K562 (cell line): ENCODE results near the gene REEP2. TPM values are rescaled to one million over a fixed set of nuclear protein-coding genes. Genes with fewer than 3 reads are reported as not detected.

Experiments used
- ATAC-seq: fragments of 200-7000 bp; cut with Tn5 transposase; 3 replicates; pipeline ENCODE4 v1.9.1; 2020; ENCODE audit warnings: moderate library complexity
- BruUV-seq: library from RNA; stranded (reverse); fragments of 400-500 nt; replicated peaks from 2 replicates; lab custom pipeline; 2021; lab: Mats Ljungman, UMichigan
- CTCF ChIA-PET: fragments of 300-600 bp; formaldehyde crosslinking; extraction: SDS; loops from one replicate; lab custom pipeline; 2021; ENCODE audit warnings: low intra/inter-chr PET ratio; lab: Yijun Ruan, JAX
- POLR2A ChIA-PET: fragments of 300-600, 350-650 bp; sonication (Branson Sonifier 250); formaldehyde crosslinking; extraction: SDS; loops from one replicate; lab custom pipeline; 2021; ENCODE audit warnings: antibody characterized with exemption, inconsistent platforms; lab: Yijun Ruan, JAX
- DNase-seq, 4 experiments: peaks; one replicate each; pipeline versions ENCODE4 v3.0.0 to v3.0.0-alpha.2; 2011 to 2018; ENCODE audit warnings: low spot score in 3 of 4, mixed read lengths in 3 of 4; ENCODE audit errors: extremely low read depth in 1 of 4
- FAIRE-seq: peaks from 2 replicates; lab custom pipeline; 2011; peaks lifted over from hg19 to GRCh38; lab: Jason Lieb, UNC
- H2AFZ ChIP-seq: 2 replicates; pipeline ENCODE4 v1.6.0; 2011; ENCODE audit warnings: low read depth, low read length, control low read depth, inconsistent platforms
- H3K27ac ChIP-seq: fragments of 200-600 bp; 3 replicates; pipeline ENCODE4 v1.8.0; 2011; ENCODE audit warnings: low read depth, mild to moderate bottlenecking, control low read depth, inconsistent platforms, low read length, moderate library complexity, mixed read lengths; ENCODE audit errors: extremely low read depth
- H3K27me3 ChIP-seq, 2 experiments: fragments of 300-600 bp in 1 of 2; 2 replicates in 1 of 2; 3 replicates in 1 of 2; pipeline versions ENCODE4 v1.6.0 to v1.8.0; 2011; ENCODE audit warnings: inconsistent platforms in 2 of 2, low read length in 2 of 2, mild to moderate bottlenecking in 1 of 2, mixed read lengths in 1 of 2, moderate library complexity in 1 of 2; ENCODE audit not compliant: control insufficient read depth in 2 of 2, insufficient read depth in 2 of 2
- H3K36me3 ChIP-seq: fragments of 300-600 bp; 3 replicates; pipeline ENCODE4 v1.8.0; 2011; ENCODE audit warnings: mild to moderate bottlenecking, low read length, inconsistent platforms; ENCODE audit not compliant: control insufficient read depth, insufficient read depth
- H3K4me1 ChIP-seq, 2 experiments: fragments of 200-600 bp in 1 of 2; replicated peaks in 1 of 2; 2 replicates in 1 of 2; 3 replicates in 1 of 2; pipeline versions ENCODE4 v1.5.1 to v1.8.0; 2011; ENCODE audit warnings: inconsistent platforms in 2 of 2, low read length in 2 of 2, mild to moderate bottlenecking in 1 of 2, mixed read lengths in 1 of 2, moderate library complexity in 1 of 2; ENCODE audit not compliant: control insufficient read depth in 2 of 2, insufficient read depth in 2 of 2
- H3K4me2 ChIP-seq: 2 replicates; pipeline ENCODE4 v1.6.1; 2011; ENCODE audit warnings: low read length, control low read depth, inconsistent platforms, mixed read lengths; ENCODE audit not compliant: insufficient read depth
- H3K4me3 ChIP-seq: fragments of 200-600 bp; sonication (generic), shearing (Covaris generic); 2 replicates; pipeline ENCODE4 v1.5.1; 2016; ENCODE audit warnings: control low read depth, inconsistent platforms
- H3K79me2 ChIP-seq: fragments of 200-600 bp; 3 replicates; pipeline ENCODE4 v1.8.0; 2011; ENCODE audit warnings: low read length, inconsistent platforms; ENCODE audit not compliant: control insufficient read depth, insufficient read depth
- H3K9ac ChIP-seq, 2 experiments: 2 replicates each; pipeline versions ENCODE4 v1.6.0 to v1.6.1; 2011; ENCODE audit warnings: low read depth in 2 of 2, low read length in 2 of 2, control low read depth in 1 of 2, inconsistent platforms in 1 of 2, mild to moderate bottlenecking in 1 of 2, mixed read lengths in 1 of 2; ENCODE audit not compliant: insufficient read depth in 1 of 2
- H3K9me1 ChIP-seq: one replicate; pipeline ENCODE4 v1.6.0; 2011; ENCODE audit warnings: inconsistent platforms, mild to moderate bottlenecking, low read length, moderate library complexity; ENCODE audit not compliant: control insufficient read depth, insufficient read depth
- H3K9me3 ChIP-seq: replicated peaks from 2 replicates; pipeline ENCODE4 v1.5.1; 2011; ENCODE audit warnings: low read depth, low read length, inconsistent platforms; ENCODE audit not compliant: control insufficient read depth, insufficient read depth
- H4K20me1 ChIP-seq: replicated peaks from 2 replicates; pipeline ENCODE4 v1.6.1; 2011; ENCODE audit warnings: low read length, inconsistent platforms, mixed read lengths; ENCODE audit not compliant: control insufficient read depth, insufficient read depth
- CBX3 ChIP-seq, 2 experiments: IDR thresholded peaks; 1 replicate in 1 of 2; 2 replicates in 1 of 2; pipeline ENCODE4 v1.6.1; 2012; ENCODE audit warnings: inconsistent platforms in 2 of 2, low read length in 2 of 2, borderline replicate concordance in 1 of 2, control low read depth in 1 of 2
- PHF8 ChIP-seq: fragments of 200-600 bp; sonication (generic); IDR thresholded peaks from 2 replicates; pipeline ENCODE4 v1.6.1; 2012; ENCODE audit warnings: mixed run types, mild to moderate bottlenecking, inconsistent platforms, low read length, moderate library complexity, borderline replicate concordance
- TSC22D4 ChIP-seq: fragments of 450-650 bp; IDR thresholded peaks from 2 replicates; pipeline ENCODE4 v1.6.1; 2016; ENCODE audit warnings: missing genetic modification characterization, missing biosample characterization, control low read depth
- XRCC5 ChIP-seq: fragments of 200-400 bp; formaldehyde crosslinking; IDR thresholded peaks from 2 replicates; pipeline ENCODE4 v1.6.1; 2017; ENCODE audit warnings: low read depth, mild to moderate bottlenecking, low read length
- ZFX ChIP-seq: sonication (generic); formaldehyde crosslinking; IDR thresholded peaks from 2 replicates; pipeline ENCODE4 v1.8.0; 2022; ENCODE audit warnings: mild to moderate bottlenecking, missing genetic modification reagents, moderate library complexity
- WGBS: fragments of 100-300 bp; shearing (Covaris generic); methylation state at CpG from one replicate; pipeline ENCODE4 v1.1.6; 2016; ENCODE audit warnings: low coverage, mixed read lengths; ENCODE audit not compliant: insufficient coverage; ENCODE audit errors: missing lambda C conversion rate; 5-methylcytosine and 5-hydroxymethylcytosine counted together
- in situ Hi-C: fragments of 300-500 bp; cut with MboI; formaldehyde crosslinking; loops from 4 replicates; pipeline ENCODE4 v1.15.0; 2018; ENCODE audit warnings: inconsistent platforms, mixed read lengths
- intact Hi-C: fragments of 100-400 bp; cut with micrococcal nuclease; formaldehyde crosslinking; loops from 2 replicates; pipeline ENCODE4 v1.14.2; 2022
- polyA plus RNA-seq, 8 experiments: library from polyadenylated mRNA; depleted of rRNA in 4 of 8; stranded (reverse) in 5 of 8; unstranded in 3 of 8; fragments of >200 nt; fragmentation: Nextera tagmentation in 2 of 8; fragmentation: Illumina TruSeq in 1 of 8; extraction: Ambion mirVana in 2 of 8; extraction: Trizol in 1 of 8; gene quantifications; 2 replicates each; pipeline versions ENCODE4 v1.2.1 to v1.2.3, GENCODE V29; 2011 to 2014; ENCODE audit warnings: inconsistent platforms in 1 of 8, missing spikeins in 1 of 8
- total RNA-seq, 7 experiments: library from RNA; depleted of rRNA in 6 of 7; stranded (reverse); fragments of >200 nt in 6 of 7; fragmentation: Illumina TruSeq in 2 of 7; extraction: Trizol in 2 of 7; gene quantifications; 2 replicates each; pipeline versions ENCODE4 v1.2.1 to v1.2.3, GENCODE V29; 2011 to 2021; ENCODE audit warnings: low replicate concordance in 1 of 7
- TF ChIP-seq, protein P1 (sequence below): fragments of 250-450 bp; sonication (Bioruptor Pico); IDR thresholded peaks from 2 replicates; pipeline ENCODE4 v1.8.0; 2022; ENCODE audit warnings: moderate library complexity, mild to moderate bottlenecking, inconsistent platforms
- TF ChIP-seq, protein P2 (sequence below): fragments of 250-450 bp; sonication (Bioruptor Pico); IDR thresholded peaks from 2 replicates; pipeline ENCODE4 v1.4.0; 2020; ENCODE audit warnings: mild to moderate bottlenecking, moderate library complexity
- TF ChIP-seq, protein P3 (sequence below): fragments of 450-650 bp; formaldehyde crosslinking; IDR thresholded peaks from 2 replicates; pipeline ENCODE4 v1.4.0; 2022; ENCODE audit warnings: mild to moderate bottlenecking, moderate library complexity
- TF ChIP-seq, protein P4 (sequence below): fragments of 450-650 bp; formaldehyde crosslinking; IDR thresholded peaks from 2 replicates; pipeline ENCODE4 v1.4.0; 2020; ENCODE audit warnings: mild to moderate bottlenecking, moderate library complexity
- TF ChIP-seq, protein P5 (sequence below): fragments of 450-650 bp; IDR thresholded peaks from 2 replicates; pipeline ENCODE4 v1.6.1; 2018; ENCODE audit not compliant: partially characterized antibody

REEP2 gene
- total and polyA plus RNA-seq, 9 of the 15 experiments (the other 6 are each of a cell fraction or from before 2014, with no cell fraction given), result 0.03 to 1.1 (median 0.12) TPM; not detected in 1

DNA sequence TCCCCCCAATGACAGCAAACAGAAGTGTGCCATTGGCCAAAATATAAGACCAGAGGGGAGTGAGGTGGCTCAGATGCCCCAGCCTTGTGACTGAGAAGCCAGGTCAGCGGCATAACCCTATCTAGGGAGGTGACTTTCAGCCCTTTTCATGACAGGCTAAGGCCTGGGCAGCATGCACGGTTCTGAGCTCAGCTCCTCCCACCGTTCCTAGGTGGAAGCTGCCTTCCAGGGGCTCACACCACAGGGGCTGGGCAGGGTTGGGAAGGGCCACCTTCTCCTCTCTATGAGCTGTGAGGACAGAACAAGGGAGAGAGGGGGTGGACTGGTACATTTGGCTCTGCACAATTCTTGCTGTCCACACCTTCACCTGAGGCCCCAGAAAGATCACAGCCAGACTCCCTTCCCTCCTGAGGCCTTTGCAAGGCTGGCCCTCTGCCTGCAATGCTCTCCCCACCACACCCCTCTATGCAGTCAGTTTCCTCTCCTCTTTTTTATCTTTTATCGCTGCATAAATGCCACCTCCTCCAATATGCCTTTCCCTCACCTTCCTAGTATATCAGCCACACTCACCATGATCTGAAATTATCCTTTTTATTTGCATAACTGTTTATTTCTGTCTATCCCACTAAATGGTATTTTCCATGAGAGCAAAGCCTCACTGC lies 21.3 kb downstream of the REEP2 start:
- ChIA-PET CTCF (interaction anchor here (0.6 kb wide), 1 partner anchor 1062 kb away, joined by 3 read pairs; no protein-coding TSS in a partner anchor), POLR2A (interaction anchor here (0.6 to 2.2 kb wide), 6 partner anchors 20 to 84 kb away, joined by 3 to 9 read pairs (median 3); partner anchors contain the start of gene ETF1)
- Histone ChIP-seq H3K9me3 (no peaks in the 10 kb centered on the region), H3K79me2 (no peaks in the 10 kb centered on the region; the same call in 2 of the 3 replicates), H3K4me1 (peaks cover 21 to 43% of the 10 kb centered on the region in 2 experiments), H3K36me3 (no peaks in the 10 kb centered on the region), H3K9me1 (no peaks in the 10 kb centered on the region), H3K4me3 (no peak overlapping the region), H3K27me3 (no peaks in the 10 kb centered on the region), H3K4me2 (no peak overlapping the region; the same call in 1 of the 2 replicates), H4K20me1 (no peaks in the 10 kb centered on the region), H3K27ac (no peak overlapping the region), H3K9ac (peak overlapping the region in 1 of 2 experiments; percentile 40; a peak in 1 of 4 replicates), H2AFZ (peak overlapping the region; percentile 49)
- no peak for ATAC-seq
- DNase-seq, result peak in 1 of 4 experiments; percentile 30
- peak; percentile 66 for FAIRE-seq
- intact Hi-C loops, result no loop called here
- WGBS, result 15% methylated on average over 3 of the region's 4 CpGs
- in situ Hi-C loops, result loop anchor here (5.0 kb wide), 1 partner anchor 42 kb away; no protein-coding TSS in a partner anchor
- BruUV-seq, result no TSS peak
- TF ChIP-seq, protein P1, sequence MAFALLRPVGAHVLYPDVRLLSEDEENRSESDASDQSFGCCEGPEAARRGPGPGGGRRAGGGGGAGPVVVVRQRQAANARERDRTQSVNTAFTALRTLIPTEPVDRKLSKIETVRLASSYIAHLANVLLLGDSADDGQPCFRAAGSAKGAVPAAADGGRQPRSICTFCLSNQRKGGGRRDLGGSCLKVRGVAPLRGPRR, result no peak
- TF ChIP-seq XRCC5, result no peak
- no peak for TF ChIP-seq ZFX
- TF ChIP-seq, protein P2, sequence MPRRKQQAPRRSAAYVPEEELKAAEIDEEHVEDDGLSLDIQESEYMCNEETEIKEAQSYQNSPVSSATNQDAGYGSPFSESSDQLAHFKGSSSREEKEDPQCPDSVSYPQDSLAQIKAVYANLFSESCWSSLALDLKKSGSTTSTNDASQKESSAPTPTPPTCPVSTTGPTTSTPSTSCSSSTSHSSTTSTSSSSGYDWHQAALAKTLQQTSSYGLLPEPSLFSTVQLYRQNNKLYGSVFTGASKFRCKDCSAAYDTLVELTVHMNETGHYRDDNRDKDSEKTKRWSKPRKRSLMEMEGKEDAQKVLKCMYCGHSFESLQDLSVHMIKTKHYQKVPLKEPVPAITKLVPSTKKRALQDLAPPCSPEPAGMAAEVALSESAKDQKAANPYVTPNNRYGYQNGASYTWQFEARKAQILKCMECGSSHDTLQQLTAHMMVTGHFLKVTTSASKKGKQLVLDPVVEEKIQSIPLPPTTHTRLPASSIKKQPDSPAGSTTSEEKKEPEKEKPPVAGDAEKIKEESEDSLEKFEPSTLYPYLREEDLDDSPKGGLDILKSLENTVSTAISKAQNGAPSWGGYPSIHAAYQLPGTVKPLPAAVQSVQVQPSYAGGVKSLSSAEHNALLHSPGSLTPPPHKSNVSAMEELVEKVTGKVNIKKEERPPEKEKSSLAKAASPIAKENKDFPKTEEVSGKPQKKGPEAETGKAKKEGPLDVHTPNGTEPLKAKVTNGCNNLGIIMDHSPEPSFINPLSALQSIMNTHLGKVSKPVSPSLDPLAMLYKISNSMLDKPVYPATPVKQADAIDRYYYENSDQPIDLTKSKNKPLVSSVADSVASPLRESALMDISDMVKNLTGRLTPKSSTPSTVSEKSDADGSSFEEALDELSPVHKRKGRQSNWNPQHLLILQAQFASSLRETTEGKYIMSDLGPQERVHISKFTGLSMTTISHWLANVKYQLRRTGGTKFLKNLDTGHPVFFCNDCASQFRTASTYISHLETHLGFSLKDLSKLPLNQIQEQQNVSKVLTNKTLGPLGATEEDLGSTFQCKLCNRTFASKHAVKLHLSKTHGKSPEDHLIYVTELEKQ (CRISPR knock-in tag), result no peak
- TF ChIP-seq, protein P3, sequence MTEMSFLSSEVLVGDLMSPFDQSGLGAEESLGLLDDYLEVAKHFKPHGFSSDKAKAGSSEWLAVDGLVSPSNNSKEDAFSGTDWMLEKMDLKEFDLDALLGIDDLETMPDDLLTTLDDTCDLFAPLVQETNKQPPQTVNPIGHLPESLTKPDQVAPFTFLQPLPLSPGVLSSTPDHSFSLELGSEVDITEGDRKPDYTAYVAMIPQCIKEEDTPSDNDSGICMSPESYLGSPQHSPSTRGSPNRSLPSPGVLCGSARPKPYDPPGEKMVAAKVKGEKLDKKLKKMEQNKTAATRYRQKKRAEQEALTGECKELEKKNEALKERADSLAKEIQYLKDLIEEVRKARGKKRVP, result no peak
- TF ChIP-seq, protein P4, sequence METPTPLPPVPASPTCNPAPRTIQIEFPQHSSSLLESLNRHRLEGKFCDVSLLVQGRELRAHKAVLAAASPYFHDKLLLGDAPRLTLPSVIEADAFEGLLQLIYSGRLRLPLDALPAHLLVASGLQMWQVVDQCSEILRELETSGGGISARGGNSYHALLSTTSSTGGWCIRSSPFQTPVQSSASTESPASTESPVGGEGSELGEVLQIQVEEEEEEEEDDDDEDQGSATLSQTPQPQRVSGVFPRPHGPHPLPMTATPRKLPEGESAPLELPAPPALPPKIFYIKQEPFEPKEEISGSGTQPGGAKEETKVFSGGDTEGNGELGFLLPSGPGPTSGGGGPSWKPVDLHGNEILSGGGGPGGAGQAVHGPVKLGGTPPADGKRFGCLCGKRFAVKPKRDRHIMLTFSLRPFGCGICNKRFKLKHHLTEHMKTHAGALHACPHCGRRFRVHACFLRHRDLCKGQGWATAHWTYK, result no peak
- no peak for TF ChIP-seq TSC22D4 (tag)
- TF ChIP-seq PHF8, result no peak
- TF ChIP-seq CBX3 (IDR thresholded peaks at IDR 0.05; ENCODE audit: borderline replicate concordance in 1 of 2, low read length in 2 of 2), result no peak
- TF ChIP-seq, protein P5, sequence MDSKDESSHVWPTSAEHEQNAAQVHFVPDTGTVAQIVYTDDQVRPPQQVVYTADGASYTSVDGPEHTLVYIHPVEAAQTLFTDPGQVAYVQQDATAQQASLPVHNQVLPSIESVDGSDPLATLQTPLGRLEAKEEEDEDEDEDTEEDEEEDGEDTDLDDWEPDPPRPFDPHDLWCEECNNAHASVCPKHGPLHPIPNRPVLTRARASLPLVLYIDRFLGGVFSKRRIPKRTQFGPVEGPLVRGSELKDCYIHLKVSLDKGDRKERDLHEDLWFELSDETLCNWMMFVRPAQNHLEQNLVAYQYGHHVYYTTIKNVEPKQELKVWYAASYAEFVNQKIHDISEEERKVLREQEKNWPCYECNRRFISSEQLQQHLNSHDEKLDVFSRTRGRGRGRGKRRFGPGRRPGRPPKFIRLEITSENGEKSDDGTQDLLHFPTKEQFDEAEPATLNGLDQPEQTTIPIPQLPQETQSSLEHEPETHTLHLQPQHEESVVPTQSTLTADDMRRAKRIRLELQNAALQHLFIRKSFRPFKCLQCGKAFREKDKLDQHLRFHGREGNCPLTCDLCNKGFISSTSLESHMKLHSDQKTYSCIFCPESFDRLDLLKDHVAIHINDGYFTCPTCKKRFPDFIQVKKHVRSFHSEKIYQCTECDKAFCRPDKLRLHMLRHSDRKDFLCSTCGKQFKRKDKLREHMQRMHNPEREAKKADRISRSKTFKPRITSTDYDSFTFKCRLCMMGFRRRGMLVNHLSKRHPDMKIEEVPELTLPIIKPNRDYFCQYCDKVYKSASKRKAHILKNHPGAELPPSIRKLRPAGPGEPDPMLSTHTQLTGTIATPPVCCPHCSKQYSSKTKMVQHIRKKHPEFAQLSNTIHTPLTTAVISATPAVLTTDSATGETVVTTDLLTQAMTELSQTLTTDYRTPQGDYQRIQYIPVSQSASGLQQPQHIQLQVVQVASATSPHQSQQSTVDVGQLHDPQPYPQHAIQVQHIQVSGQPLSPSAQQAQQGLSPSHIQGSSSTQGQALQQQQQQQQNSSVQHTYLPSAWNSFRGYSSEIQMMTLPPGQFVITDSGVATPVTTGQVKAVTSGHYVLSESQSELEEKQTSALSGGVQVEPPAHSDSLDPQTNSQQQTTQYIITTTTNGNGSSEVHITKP, result peak; percentile 63
